Effector memory CD8-positive, alpha-beta T cell (primary cell): ENCODE results near the gene DARS1.

Source experiments
- ATAC-seq: fragments of 150-1000 bp; cut with Tn5 transposase; replicated peaks from 2 replicates; pipeline ENCODE4 v1.10.0; 2021; ENCODE audit warnings: mild to moderate bottlenecking, moderate library complexity
- DNase-seq, 3 experiments: peaks; one replicate each; pipeline ENCODE4 v3.0.0; 2021
- H3K27ac Mint-ChIP-seq, 2 donors: one replicate each; pipeline ENCODE4 v1.8.0; 2022; ENCODE audit warnings: mild to moderate bottlenecking in 2 of 2, mixed read lengths in 2 of 2, moderate library complexity in 2 of 2
- H3K27me3 Mint-ChIP-seq, 2 donors: one replicate each; pipeline ENCODE4 v1.8.0; 2022; ENCODE audit warnings: mixed read lengths in 2 of 2
- H3K36me3 Mint-ChIP-seq: one replicate; pipeline ENCODE4 v1.8.0; 2022; ENCODE audit warnings: mild to moderate bottlenecking, moderate library complexity, mixed read lengths; ENCODE audit not compliant: insufficient read depth
- H3K4me1 Mint-ChIP-seq, 2 donors: one replicate each; pipeline ENCODE4 v1.8.0; 2022; ENCODE audit warnings: low read depth in 2 of 2, mixed read lengths in 2 of 2
- H3K4me3 Mint-ChIP-seq, 2 donors: one replicate each; pipeline ENCODE4 v1.8.0; 2022; ENCODE audit warnings: mild to moderate bottlenecking in 2 of 2, mixed read lengths in 2 of 2, moderate library complexity in 2 of 2
- H3K9me3 Mint-ChIP-seq, 2 donors: one replicate each; pipeline ENCODE4 v1.8.0; 2022; ENCODE audit warnings: mixed read lengths in 2 of 2

Gene DARS1

GRCh38 chr2:136010126-136010525 lies 24.7 kb upstream of the DARS1 start:
- H3K36me3 Mint-ChIP-seq: peaks cover 13% of the 10 kb centered on the region
- no peaks in the 10 kb centered on the region for H3K9me3 Mint-ChIP-seq
- no peak for ATAC-seq
- H3K4me3 Mint-ChIP-seq: no peak overlapping the region
- DNase-seq: no peak
- no peak overlapping the region for H3K27ac Mint-ChIP-seq
- H3K27me3 Mint-ChIP-seq: no peaks in the 10 kb centered on the region
- peaks cover 29 to 35% of the 10 kb centered on the region in 2 donors for H3K4me1 Mint-ChIP-seq

GRCh38 chr2:136008205-136008865 lies 22.9 kb upstream of the DARS1 start:
- Mint-ChIP-seq H3K4me3 (peak overlapping the region; percentile 49 to 51), H3K9me3 (no peaks in the 10 kb centered on the region), H3K27me3 (no peaks in the 10 kb centered on the region), H3K4me1 (peaks cover 24 to 31% of the 10 kb centered on the region in 2 donors), H3K27ac (peak overlapping the region; percentile 86 to 97), H3K36me3 (peaks cover 13% of the 10 kb centered on the region)
- DNase-seq (peak; percentile 71 to 76 (median 75)), ATAC-seq (peak; percentile 95)

GRCh38 chr2:136006658-136007057 lies 21.2 kb upstream of the DARS1 start:
- ATAC-seq (no peak), DNase-seq (no peak)
- H3K36me3 Mint-ChIP-seq: peaks cover 13% of the 10 kb centered on the region
- no peaks in the 10 kb centered on the region for H3K27me3 Mint-ChIP-seq
- H3K4me1 Mint-ChIP-seq: peaks cover 18 to 25% of the 10 kb centered on the region in 2 donors
- H3K4me3 Mint-ChIP-seq: no peak overlapping the region
- peak overlapping the region; percentile 74 to 97 for H3K27ac Mint-ChIP-seq
- no peaks in the 10 kb centered on the region for H3K9me3 Mint-ChIP-seq

GRCh38 chr2:136005462-136006196 lies 20.2 kb upstream of the DARS1 start:
- Mint-ChIP-seq H3K9me3 (no peaks in the 10 kb centered on the region), H3K36me3 (peaks cover 13% of the 10 kb centered on the region), H3K4me3 (no peak overlapping the region), H3K4me1 (peaks cover 18 to 27% of the 10 kb centered on the region in 2 donors), H3K27me3 (no peaks in the 10 kb centered on the region), H3K27ac (peak overlapping the region in 1 of 2 donors; percentile 97)
- ATAC-seq (no peak), DNase-seq (no peak)

- H3K9me3 Mint-ChIP-seq: no peaks in the 10 kb centered on the region
- H3K36me3 Mint-ChIP-seq: peaks cover 13% of the 10 kb centered on the region
- peak overlapping the region in 1 of 2 donors; percentile 0 for H3K27ac Mint-ChIP-seq
- H3K4me3 Mint-ChIP-seq: no peak overlapping the region
- no peaks in the 10 kb centered on the region for H3K27me3 Mint-ChIP-seq
- H3K4me1 Mint-ChIP-seq: peaks cover 18 to 27% of the 10 kb centered on the region in 2 donors
- no peak for DNase-seq
- ATAC-seq: no peak
These were observed 19.5 kb upstream of the DARS1 start for GRCh38 chr2:136004965-136005364.

GRCh38 chr2:136001131-136001530 lies 15.7 kb upstream of the DARS1 start:
- Mint-ChIP-seq H3K9me3 (no peaks in the 10 kb centered on the region), H3K36me3 (no peaks in the 10 kb centered on the region), H3K27me3 (no peaks in the 10 kb centered on the region), H3K27ac (peak overlapping the region in 1 of 2 donors; percentile 22), H3K4me1 (peaks cover 0 to 12% of the 10 kb centered on the region in 2 donors), H3K4me3 (no peak overlapping the region)
- ATAC-seq (no peak), DNase-seq (no peak)

- Mint-ChIP-seq H3K27ac (peak overlapping the region in 1 of 2 donors; percentile 22), H3K4me1 (peaks cover 0 to 12% of the 10 kb centered on the region in 2 donors), H3K36me3 (no peaks in the 10 kb centered on the region), H3K4me3 (no peak overlapping the region), H3K9me3 (no peaks in the 10 kb centered on the region), H3K27me3 (no peaks in the 10 kb centered on the region)
- no peak for ATAC-seq
- no peak for DNase-seq
These were observed 15.1 kb upstream of the DARS1 start for GRCh38 chr2:136000502-136000901.

- Mint-ChIP-seq H3K36me3 (no peaks in the 10 kb centered on the region), H3K4me1 (peaks cover 0 to 11% of the 10 kb centered on the region in 2 donors), H3K27ac (no peak overlapping the region), H3K27me3 (no peaks in the 10 kb centered on the region), H3K9me3 (no peaks in the 10 kb centered on the region), H3K4me3 (no peak overlapping the region)
- ATAC-seq (no peak), DNase-seq (no peak)
These were observed 14.5 kb upstream of the DARS1 start for GRCh38 chr2:135999899-136000298.

GRCh38 chr2:135998879-135999278 lies 13.5 kb upstream of the DARS1 start:
- H3K27ac Mint-ChIP-seq: no peak overlapping the region
- ATAC-seq (no peak), DNase-seq (no peak)
- H3K4me3 Mint-ChIP-seq: no peak overlapping the region
- no peaks in the 10 kb centered on the region for H3K27me3 Mint-ChIP-seq
- no peaks in the 10 kb centered on the region for H3K36me3 Mint-ChIP-seq
- H3K9me3 Mint-ChIP-seq: no peaks in the 10 kb centered on the region
- H3K4me1 Mint-ChIP-seq: peaks cover 0 to 8% of the 10 kb centered on the region in 2 donors

GRCh38 chr2:135997380-135997779 lies 12.0 kb upstream of the DARS1 start:
- H3K27me3 Mint-ChIP-seq: no peaks in the 10 kb centered on the region

GRCh38 chr2:135996304-135996703 lies 10.9 kb upstream of the DARS1 start:
- Mint-ChIP-seq H3K27me3 (no peaks in the 10 kb centered on the region), H3K36me3 (no peaks in the 10 kb centered on the region), H3K4me3 (no peak overlapping the region), H3K27ac (no peak overlapping the region), H3K4me1 (peaks cover 0 to 4% of the 10 kb centered on the region in 2 donors), H3K9me3 (no peaks in the 10 kb centered on the region)
- ATAC-seq (no peak), DNase-seq (no peak)

More at GRCh38 chr2:135997380-135997779, 12.0 kb upstream of the DARS1 start:
- H3K4me1 Mint-ChIP-seq: peaks cover 0 to 4% of the 10 kb centered on the region in 2 donors
- DNase-seq (no peak), ATAC-seq (no peak)
- no peaks in the 10 kb centered on the region for H3K36me3 Mint-ChIP-seq
- no peaks in the 10 kb centered on the region for H3K9me3 Mint-ChIP-seq
- H3K27ac Mint-ChIP-seq: no peak overlapping the region
- H3K4me3 Mint-ChIP-seq: no peak overlapping the region

- no peak for ATAC-seq
- no peak for DNase-seq
- Mint-ChIP-seq H3K27ac (peak overlapping the region in 1 of 2 donors; percentile 1), H3K36me3 (no peaks in the 10 kb centered on the region), H3K9me3 (no peaks in the 10 kb centered on the region), H3K27me3 (no peaks in the 10 kb centered on the region), H3K4me1 (peaks cover 0 to 2% of the 10 kb centered on the region in 2 donors), H3K4me3 (no peak overlapping the region)
These were observed 8.9 kb upstream of the DARS1 start for GRCh38 chr2:135994281-135994680.

GRCh38 chr2:135993421-135993820 lies 8.0 kb upstream of the DARS1 start:
- no peak overlapping the region for H3K4me3 Mint-ChIP-seq
- H3K27me3 Mint-ChIP-seq: no peaks in the 10 kb centered on the region
- DNase-seq: no peak
- peaks cover 0 to 2% of the 10 kb centered on the region in 2 donors for H3K4me1 Mint-ChIP-seq
- no peaks in the 10 kb centered on the region for H3K36me3 Mint-ChIP-seq
- no peak overlapping the region for H3K27ac Mint-ChIP-seq
- no peak for ATAC-seq
- no peaks in the 10 kb centered on the region for H3K9me3 Mint-ChIP-seq

- ATAC-seq (no peak), DNase-seq (no peak)
- Mint-ChIP-seq H3K27ac (no peak overlapping the region), H3K36me3 (no peaks in the 10 kb centered on the region), H3K27me3 (no peaks in the 10 kb centered on the region), H3K9me3 (no peaks in the 10 kb centered on the region), H3K4me1 (no peaks in the 10 kb centered on the region), H3K4me3 (no peak overlapping the region)
These were observed 6.4 kb upstream of the DARS1 start for GRCh38 chr2:135991861-135992260.
